Embryonic facial prominence (tissue), 1 donor: ENCODE data around the gene MYF6.
"Not testable (repeated sequence)": the region's sequence is repeated elsewhere in the genome, so short reads cannot be mapped to it uniquely, and the experiment has no call there.

Experiments used
- DNase-seq: peaks from one replicate; pipeline ENCODE4 v3.0.0-alpha.2; 2016; ENCODE audit errors: extremely low spot score

The MYF6 gene

DNA sequence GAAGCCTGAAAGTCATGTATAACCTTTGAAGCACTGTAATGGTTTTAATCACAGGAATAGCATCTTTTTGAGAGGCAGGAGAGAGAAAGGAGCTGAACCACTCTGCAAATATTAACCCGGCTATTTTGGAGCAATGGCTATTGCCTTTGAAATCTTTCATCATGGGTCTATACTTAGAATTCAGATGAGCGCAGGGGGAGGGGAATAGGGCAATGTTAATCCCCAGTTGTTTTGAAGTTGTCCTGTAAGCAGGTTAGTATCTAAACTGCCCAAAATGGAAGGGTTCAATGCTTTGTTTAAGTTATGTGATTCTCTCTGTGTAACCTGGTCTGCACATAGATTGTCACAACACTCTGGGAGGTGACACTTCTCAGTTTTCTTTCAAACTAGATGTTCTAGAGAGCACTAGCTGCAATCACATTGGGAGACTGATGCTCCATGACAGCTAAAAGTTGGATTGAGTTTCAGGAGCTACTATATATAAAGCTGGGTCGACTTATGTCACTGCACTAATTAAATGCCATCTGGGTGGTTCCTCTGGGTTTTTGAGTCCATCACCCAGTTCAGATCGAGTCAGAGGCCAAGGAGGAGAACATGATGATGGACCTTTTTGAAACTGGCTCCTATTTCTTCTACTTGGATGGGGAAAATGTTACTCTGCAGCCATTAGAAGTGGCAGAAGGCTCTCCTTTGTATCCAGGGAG is at the start of gene MYF6:
Gene MYF6, plus strand, starts transcription at position 509 of the 704 bp plus-strand sequence. Its CDS starts 86 bp downstream, at position 595.
- DNase-seq, result no peak

- DNase-seq, result no peak
These were observed 47.8 kb upstream of the MYF6 start for GRCh38 chr12:80659512-80660063.

DNA sequence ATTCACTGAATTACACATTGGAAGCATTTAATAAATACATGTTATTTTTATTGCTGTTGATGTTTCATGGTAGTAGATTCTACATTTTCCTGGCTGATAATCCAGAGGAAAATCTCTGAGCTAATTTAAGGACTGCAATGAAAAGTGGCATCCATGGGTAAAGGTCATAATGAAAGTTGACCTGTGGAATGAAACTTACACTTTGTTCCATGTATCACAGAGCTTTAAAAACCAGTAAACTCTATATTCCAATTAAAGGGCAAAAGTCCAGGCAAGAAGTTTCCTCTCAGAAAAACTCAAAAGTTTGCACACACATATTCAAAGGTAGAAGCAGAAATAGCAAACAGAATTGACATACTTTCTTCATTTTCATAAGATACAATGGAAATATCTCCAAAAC is 44.8 kb upstream of the MYF6 start:
- no peak for DNase-seq

- DNase-seq, result no peak
These were observed 37.2 kb upstream of the MYF6 start for GRCh38 chr12:80670214-80670613.

DNA sequence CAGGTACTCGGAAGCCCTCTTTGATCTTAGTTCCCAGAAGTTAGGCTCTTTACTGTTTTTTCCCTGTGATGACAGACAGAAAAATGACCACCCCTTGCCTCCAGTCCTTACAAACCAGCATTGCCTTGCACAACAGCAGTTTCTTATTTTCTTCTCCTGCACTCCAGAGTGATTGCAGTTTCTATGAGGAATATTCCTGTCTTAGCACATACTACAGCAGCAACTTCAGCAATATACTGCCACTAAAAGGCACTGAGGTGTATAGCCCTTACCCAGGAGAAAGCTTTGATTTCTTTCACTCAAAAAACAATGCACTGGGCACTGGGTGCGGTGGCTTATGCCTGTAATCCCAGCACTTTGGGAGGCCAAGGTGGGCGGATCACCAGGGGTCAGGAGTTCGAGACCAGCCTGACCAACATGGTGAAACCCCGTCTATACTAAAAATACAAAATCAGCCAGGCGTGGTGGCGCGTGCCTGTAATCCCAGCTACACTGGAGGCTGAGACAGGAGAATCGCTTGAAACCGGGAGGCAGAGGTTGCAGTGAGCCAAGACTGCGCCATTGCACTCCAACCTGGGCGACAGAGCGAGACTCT is 31.3 kb upstream of the MYF6 start:
- not testable (repeated sequence) for DNase-seq

DNA sequence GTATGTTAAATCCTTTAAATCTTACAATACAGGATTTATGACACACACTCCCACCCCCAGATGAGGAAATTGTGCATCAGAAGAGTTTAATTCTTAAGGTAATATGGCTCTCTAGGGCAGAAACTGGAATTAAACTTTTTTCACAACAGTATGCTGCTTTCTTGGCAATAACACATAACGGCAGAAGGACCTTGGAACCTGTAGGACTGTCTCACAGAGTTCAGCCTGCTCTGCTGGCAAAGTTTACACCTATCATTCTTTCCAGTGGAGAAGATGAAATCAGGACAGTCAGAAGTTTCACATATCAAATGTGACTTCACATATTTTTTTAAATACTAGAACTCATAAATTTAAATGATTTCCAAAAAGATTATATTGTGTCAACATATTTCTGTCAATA is 30.6 kb upstream of the MYF6 start:
- DNase-seq, result no peak

- no peak for DNase-seq
These were observed 29.4 kb upstream of the MYF6 start for GRCh38 chr12:80677994-80678393.

- DNase-seq, result no peak
These were observed 27.9 kb upstream of the MYF6 start for GRCh38 chr12:80679346-80680131.

DNA sequence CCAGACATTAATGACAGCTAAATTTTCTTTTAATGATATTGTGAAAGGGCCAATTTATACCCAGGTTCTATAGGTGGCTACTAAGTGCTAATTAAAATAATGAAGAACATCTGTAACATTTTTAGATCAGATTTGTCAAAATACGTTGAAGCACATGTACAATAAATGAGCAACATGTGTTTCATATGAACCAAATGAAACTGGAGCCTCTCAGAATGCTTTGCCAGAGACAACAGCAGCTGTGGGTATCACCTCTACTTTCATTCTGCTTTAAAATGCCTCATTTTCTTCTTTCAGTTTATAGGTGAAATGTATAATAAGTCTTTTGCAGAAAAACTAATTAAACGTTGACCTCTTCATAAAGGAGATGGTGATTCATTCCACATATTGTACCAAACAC is 26.1 kb upstream of the MYF6 start:
- DNase-seq, result no peak

DNA sequence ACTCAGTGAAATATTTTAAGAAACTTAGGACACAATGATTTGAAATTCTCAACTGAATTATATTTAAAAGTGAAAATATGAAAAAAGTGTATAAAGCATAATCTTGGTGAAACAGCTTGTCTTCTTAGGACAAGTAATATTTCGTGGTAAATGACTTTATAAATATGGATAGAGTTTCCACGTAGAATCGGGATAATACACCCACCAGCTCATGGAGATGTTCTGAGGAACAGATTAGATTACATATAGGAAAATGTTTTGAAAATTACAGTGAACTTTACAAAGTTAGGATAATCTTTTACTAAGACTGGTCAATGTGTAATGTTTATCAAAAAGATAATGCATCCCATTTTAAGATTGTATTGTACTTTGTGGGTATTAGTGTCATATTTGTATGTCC is 25.6 kb upstream of the MYF6 start:
- DNase-seq, result no peak

GRCh38 chr12:80684077-80684495 is 23.3 kb upstream of the MYF6 start:
- DNase-seq, result no peak

GRCh38 chr12:80690090-80690489 is 17.3 kb upstream of the MYF6 start:
- DNase-seq, result no peak

- no peak for DNase-seq
These were observed 16.9 kb upstream of the MYF6 start for GRCh38 chr12:80690513-80690912.

DNA sequence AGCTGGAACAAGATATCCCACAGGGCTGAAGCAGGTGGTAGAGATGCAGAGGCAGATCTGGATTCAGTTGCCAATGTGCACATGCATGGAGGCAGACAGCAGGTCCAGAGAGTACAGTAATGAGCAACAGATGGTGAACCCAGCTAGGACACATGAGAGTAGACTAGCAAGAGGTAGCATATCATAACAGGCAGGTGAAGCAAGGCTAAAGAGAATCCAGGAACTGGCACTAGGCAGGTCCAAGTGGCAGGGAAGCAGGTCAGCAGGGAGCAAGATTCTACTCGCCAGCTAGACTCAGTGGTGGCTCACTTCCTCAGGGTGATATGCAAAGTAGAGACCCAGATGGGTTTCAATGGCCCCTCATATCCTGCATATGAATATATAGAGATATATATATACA is 15.3 kb upstream of the MYF6 start:
- no peak for DNase-seq

DNA sequence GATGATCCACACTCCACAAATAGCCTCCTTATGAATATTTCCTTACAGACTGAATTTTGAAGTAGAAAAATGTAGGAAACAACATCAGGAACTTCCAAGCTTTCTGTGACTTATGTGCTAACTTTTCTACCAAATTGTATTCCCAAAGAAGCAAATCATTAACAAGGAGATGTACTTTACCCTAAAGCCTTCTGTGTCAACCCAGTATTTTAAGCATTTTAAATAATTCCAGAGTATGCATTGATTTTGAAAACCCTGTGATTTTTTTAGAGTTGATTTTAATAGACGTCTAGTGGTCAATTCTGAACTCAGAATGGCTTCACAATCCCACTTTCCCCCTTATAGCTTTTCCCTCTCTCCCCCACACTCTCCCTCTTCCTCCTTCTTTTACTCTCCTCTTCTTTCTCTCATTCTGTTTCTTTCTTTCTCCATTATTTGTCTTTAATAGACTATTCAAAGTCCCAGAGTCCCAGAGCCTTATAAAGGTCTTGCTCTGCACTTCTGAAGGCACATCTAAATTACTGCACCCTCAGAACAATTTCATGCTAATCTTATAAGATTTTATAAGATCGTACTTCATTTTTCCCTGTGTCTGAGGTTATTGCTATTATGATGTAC is 10.1 kb upstream of the MYF6 start:
- DNase-seq, result no peak

- no peak for DNase-seq
These were observed 9.2 kb upstream of the MYF6 start for GRCh38 chr12:80698256-80698655.

- no peak for DNase-seq
These were observed 8.4 kb upstream of the MYF6 start for GRCh38 chr12:80698847-80699542.

- DNase-seq, result no peak
These were observed 7.1 kb upstream of the MYF6 start for GRCh38 chr12:80700327-80700726.

GRCh38 chr12:80701388-80701787 is 6.0 kb upstream of the MYF6 start:
- DNase-seq, result no peak

DNA sequence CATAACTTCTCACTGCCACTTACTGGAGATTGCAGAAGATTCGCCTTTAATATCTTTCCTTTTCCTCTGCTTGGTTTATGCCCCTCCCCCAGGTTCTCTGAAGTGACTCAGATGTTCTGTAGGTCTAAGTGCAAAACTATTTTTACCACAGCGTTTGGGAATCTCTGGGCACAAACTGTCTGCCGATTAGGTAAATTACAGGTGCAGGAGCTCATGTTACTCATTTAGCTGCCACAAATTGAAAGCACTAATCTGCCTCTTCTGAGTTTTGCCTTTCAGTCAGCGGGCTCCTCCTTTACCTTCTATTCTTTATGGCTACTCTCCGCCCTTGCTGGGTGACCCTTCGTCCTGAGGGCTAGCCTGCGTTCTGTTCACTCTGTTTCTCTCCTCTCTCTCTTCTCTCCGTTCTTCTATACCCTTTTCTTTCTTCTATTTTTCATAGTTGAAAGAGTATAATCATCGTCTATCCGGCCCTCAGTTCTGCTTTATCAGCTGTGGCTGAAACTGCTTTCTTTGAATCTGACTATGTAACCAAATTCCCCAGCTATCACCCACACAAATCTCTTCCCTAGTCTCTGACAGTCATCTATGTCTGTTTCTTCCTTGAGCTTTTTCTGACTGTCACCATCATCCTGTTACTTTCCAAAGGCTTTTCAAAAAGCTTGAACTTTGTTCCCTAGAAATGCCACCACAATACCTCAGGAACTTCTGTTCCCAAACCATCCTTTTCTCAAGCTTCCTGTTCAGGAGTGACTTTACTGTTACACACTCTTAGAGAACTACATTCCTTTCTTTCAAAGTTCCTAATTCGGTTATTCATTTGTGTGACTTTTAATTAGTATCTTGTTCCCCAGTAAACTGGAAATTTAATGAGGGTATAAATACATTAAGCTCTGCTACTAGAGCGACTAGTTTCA is 4.3 kb upstream of the MYF6 start:
- DNase-seq, result no peak
